T follicular helper cell (primary cell): ENCODE results near the gene PRR35.

Experiments
- DNase-seq: peaks from one replicate; pipeline ENCODE4 v3.0.0-alpha.2; 2020; ENCODE audit warnings: low read depth

The PRR35 gene

GRCh38 chr16:528111-529011, 31.8 kb upstream of the PRR35 start:
- no peak for DNase-seq

GRCh38 chr16:529012-529575, 31.1 kb upstream of the PRR35 start:
- DNase-seq, result no peak

- no peak for DNase-seq
Observed at GRCh38 chr16:530111-530817, 29.9 kb upstream of the PRR35 start.

GRCh38 chr16:531494-532125, 28.6 kb upstream of the PRR35 start:
- DNase-seq, result no peak

- DNase-seq, result no peak
Observed at GRCh38 chr16:533391-534123, 26.6 kb upstream of the PRR35 start.

GRCh38 chr16:534135-534534, 26.1 kb upstream of the PRR35 start:
- DNase-seq, result no peak

- no peak for DNase-seq
Observed at GRCh38 chr16:534856-535445, 25.2 kb upstream of the PRR35 start.

- no peak for DNase-seq
Observed at GRCh38 chr16:535446-536405, 24.5 kb upstream of the PRR35 start.

- DNase-seq, result no peak
Observed at GRCh38 chr16:536746-537145, 23.4 kb upstream of the PRR35 start.

- no peak for DNase-seq
Observed at GRCh38 chr16:537415-538335, 22.5 kb upstream of the PRR35 start.

GRCh38 chr16:539901-540530, 20.2 kb upstream of the PRR35 start:
- DNase-seq, result no peak

- DNase-seq, result no peak
Observed at GRCh38 chr16:540645-541340, 19.4 kb upstream of the PRR35 start.

GRCh38 chr16:543301-544164, 16.7 kb upstream of the PRR35 start:
- DNase-seq, result no peak

GRCh38 chr16:544517-544916, 15.7 kb upstream of the PRR35 start:
- no peak for DNase-seq

GRCh38 chr16:546909-547770, 13.1 kb upstream of the PRR35 start:
- peak; percentile 34 for DNase-seq

GRCh38 chr16:548586-548985, 11.6 kb upstream of the PRR35 start:
- DNase-seq, result no peak
